ENCODE measurements around the gene MID1IP1.

Gene MID1IP1

DNA sequence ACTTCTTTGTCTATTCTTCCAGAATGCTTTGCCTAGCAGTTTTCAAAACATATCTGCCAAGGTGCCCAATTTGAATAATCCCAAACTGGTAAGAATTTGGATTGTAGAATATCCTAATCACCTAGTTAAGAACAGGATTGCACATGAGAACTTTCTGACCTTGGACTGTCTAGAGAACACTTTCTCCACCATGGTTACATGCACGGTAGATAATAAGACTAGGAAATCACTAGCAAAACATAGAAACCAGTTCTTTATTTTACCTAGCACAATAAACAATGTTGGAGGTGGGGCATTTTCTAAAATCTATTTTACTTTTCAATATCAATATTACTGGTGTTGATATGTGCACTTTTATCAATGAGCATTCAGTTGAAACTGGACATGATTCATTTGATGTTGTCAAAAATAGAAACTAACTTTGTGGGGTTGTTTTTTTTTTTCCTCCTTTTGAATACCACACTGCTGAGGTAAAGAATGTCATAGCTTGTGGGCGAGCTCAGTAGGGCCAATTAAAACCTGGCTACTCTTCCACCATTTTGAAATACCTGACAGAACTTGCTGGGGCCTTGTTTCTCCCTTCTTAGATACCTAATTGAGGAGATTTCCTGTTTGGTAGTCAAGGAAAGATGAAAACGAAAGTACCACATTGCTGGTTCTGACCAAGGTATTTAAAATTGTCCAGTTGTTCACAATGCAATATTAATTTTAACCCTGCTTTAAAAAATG, 10.4 kb downstream of the MID1IP1 start:
- Histone ChIP-seq H3K4me2 (ENCODE audit: low read length) (no peak overlapping the region), H3K9me3 (ENCODE audit: insufficient read depth, low read length) (no peaks in the 10 kb centered on the region), H3K4me1 (ENCODE audit: low read length) (no peaks in the 10 kb centered on the region)

DNA sequence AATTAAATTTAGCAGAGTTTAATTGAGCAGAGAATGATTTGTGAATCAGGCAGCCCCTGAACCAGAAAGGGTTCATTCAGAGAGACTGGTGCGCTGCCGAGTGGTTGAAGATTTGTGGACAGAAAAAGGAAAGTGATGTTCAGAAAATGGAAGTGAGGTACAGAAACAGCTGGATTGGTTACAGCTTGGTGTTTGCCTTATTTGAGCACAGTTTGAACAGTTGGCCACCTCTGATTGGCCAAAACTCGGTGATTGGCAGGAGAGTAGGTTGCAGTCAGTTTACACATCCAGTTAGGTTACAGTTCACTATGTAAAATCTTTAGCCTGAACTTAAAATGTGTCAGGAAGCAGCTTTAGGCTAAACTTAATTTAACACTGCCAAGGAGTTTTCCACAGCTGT, 14.9 kb downstream of the MID1IP1 start:
- Histone ChIP-seq H2AFZ (ENCODE audit: low read depth, low read length) (no peak overlapping the region), H3K79me2 (ENCODE audit: low read length) (no peaks in the 10 kb centered on the region), H3K36me3 (replicated peaks; ENCODE audit: low read depth, low read length) (no peaks in the 10 kb centered on the region), H3K4me1 (ENCODE audit: low read length) (no peaks in the 10 kb centered on the region), H3K4me3 (ENCODE audit: low read length) (no peak overlapping the region), H3K27ac (ENCODE audit: low read length) (no peak overlapping the region), H3K9me3 (ENCODE audit: insufficient read depth, low read length) (no peaks in the 10 kb centered on the region), H3K4me2 (ENCODE audit: low read length) (no peak overlapping the region), H4K20me1 (ENCODE audit: insufficient read depth, low read length) (no peaks in the 10 kb centered on the region), H3K27me3 (ENCODE audit: low read depth, low read length) (no peaks in the 10 kb centered on the region), H3K9ac (ENCODE audit: low read length) (no peak overlapping the region)
- TF ChIP-seq, protein P1, sequence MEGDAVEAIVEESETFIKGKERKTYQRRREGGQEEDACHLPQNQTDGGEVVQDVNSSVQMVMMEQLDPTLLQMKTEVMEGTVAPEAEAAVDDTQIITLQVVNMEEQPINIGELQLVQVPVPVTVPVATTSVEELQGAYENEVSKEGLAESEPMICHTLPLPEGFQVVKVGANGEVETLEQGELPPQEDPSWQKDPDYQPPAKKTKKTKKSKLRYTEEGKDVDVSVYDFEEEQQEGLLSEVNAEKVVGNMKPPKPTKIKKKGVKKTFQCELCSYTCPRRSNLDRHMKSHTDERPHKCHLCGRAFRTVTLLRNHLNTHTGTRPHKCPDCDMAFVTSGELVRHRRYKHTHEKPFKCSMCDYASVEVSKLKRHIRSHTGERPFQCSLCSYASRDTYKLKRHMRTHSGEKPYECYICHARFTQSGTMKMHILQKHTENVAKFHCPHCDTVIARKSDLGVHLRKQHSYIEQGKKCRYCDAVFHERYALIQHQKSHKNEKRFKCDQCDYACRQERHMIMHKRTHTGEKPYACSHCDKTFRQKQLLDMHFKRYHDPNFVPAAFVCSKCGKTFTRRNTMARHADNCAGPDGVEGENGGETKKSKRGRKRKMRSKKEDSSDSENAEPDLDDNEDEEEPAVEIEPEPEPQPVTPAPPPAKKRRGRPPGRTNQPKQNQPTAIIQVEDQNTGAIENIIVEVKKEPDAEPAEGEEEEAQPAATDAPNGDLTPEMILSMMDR (IDR thresholded peaks at IDR 0.05; ENCODE audit: low read depth, low read length): no peak

More for the DNA sequence above, 10.4 kb downstream of the MID1IP1 start:
- no peaks in the 10 kb centered on the region for H3K36me3 ChIP-seq (replicated peaks; ENCODE audit: low read depth, low read length)
- no peaks in the 10 kb centered on the region for H3K27me3 ChIP-seq (ENCODE audit: low read depth, low read length)
- H3K4me3 ChIP-seq (ENCODE audit: low read length): no peak overlapping the region
- H3K9ac ChIP-seq (ENCODE audit: low read length): no peak overlapping the region
- H2AFZ ChIP-seq (ENCODE audit: low read depth, low read length): 0 out of 2 replicates have a peak overlapping the region, but pooled peaks have one; percentile 46
- H4K20me1 ChIP-seq (ENCODE audit: insufficient read depth, low read length): no peaks in the 10 kb centered on the region
- no peak for TF ChIP-seq EZH2phosphoT487 (IDR thresholded peaks at IDR 0.05; ENCODE audit: low read depth)
- TF ChIP-seq, protein P1 (IDR thresholded peaks at IDR 0.05; ENCODE audit: low read depth, low read length): no peak
- H3K27ac ChIP-seq (ENCODE audit: low read length): no peak overlapping the region
- H3K79me2 ChIP-seq (ENCODE audit: low read length): no peaks in the 10 kb centered on the region

DNA sequence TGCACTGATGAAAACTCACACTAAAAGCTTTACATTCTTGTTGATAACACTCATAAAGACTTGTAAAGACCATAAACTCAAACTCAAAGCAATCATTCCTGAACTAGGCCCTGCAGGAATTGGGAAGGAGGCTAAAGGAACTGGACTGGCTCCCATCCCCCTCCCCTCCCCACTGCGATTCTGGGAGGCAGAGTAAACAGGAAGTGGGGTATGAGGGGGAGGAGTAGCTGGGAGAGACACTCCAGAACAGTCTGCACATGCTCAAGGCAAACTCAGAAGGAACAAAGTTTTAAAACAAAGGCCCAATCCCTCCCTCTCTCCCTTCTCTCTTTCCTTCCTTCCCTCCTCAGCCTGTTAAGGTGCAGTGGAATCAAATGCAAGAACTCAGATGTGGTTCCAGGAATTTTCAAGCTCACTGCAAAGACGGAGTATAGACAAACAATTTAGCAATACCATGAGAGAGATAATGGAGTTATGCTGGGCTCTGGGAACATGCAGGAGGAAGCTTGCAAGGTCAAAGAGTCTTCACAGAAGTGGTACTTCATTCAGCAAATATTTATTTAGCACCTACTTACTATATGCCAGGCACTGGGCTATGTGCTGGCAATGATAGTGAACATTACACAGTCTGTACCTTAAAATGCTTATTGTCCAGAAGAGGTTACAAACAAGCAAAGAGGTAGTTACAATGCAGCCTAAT, 15.9 kb downstream of the MID1IP1 start:
- Histone ChIP-seq H3K27me3 (ENCODE audit: low read depth, low read length) (no peaks in the 10 kb centered on the region), H3K4me2 (ENCODE audit: low read length) (no peak overlapping the region), H3K36me3 (replicated peaks; ENCODE audit: low read depth, low read length) (no peaks in the 10 kb centered on the region), H3K79me2 (ENCODE audit: low read length) (no peaks in the 10 kb centered on the region), H3K27ac (ENCODE audit: low read length) (no peak overlapping the region), H4K20me1 (ENCODE audit: insufficient read depth, low read length) (no peaks in the 10 kb centered on the region), H3K9ac (ENCODE audit: low read length) (no peak overlapping the region), H3K4me3 (ENCODE audit: low read length) (no peak overlapping the region), H2AFZ (ENCODE audit: low read depth, low read length) (peak overlapping the region; percentile 70; the same call in 1 of the 2 replicates), H3K4me1 (ENCODE audit: low read length) (no peaks in the 10 kb centered on the region), H3K9me3 (ENCODE audit: insufficient read depth, low read length) (no peaks in the 10 kb centered on the region)
- TF ChIP-seq EZH2phosphoT487 (IDR thresholded peaks at IDR 0.05; ENCODE audit: low read depth): no peak
- TF ChIP-seq, protein P1 (IDR thresholded peaks at IDR 0.05; ENCODE audit: low read depth, low read length): no peak

DNA sequence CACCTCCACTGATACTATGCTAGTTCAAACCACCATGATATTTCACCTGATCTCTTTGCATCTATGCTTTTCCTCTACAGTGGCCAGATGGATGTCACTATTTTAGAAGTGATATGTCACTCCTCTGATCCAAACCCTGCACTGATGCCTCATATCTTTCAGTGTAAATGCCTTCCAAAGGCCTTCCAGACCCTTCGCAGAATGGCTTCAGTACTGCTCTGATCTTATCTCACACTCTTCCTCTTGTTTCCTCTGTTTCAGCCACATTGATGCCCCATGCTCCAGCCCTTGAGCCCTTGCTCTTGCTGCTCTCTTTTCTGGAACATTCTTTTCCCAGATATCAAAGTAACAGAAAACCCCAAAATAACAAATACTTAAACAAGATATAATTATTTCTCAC, 17.9 kb downstream of the MID1IP1 start:
- Histone ChIP-seq H3K27ac (ENCODE audit: low read length) (no peak overlapping the region), H3K4me1 (ENCODE audit: low read length) (no peaks in the 10 kb centered on the region), H3K36me3 (replicated peaks; ENCODE audit: low read depth, low read length) (no peaks in the 10 kb centered on the region), H2AFZ (ENCODE audit: low read depth, low read length) (no peak overlapping the region), H3K4me2 (ENCODE audit: low read length) (no peak overlapping the region), H4K20me1 (ENCODE audit: insufficient read depth, low read length) (no peaks in the 10 kb centered on the region), H3K4me3 (ENCODE audit: low read length) (no peak overlapping the region), H3K9ac (ENCODE audit: low read length) (no peak overlapping the region), H3K9me3 (ENCODE audit: insufficient read depth, low read length) (no peaks in the 10 kb centered on the region), H3K27me3 (ENCODE audit: low read depth, low read length) (no peaks in the 10 kb centered on the region), H3K79me2 (ENCODE audit: low read length) (no peaks in the 10 kb centered on the region)
- TF ChIP-seq, protein P1 (IDR thresholded peaks at IDR 0.05; ENCODE audit: low read depth, low read length): no peak
- TF ChIP-seq EZH2phosphoT487 (IDR thresholded peaks at IDR 0.05; ENCODE audit: low read depth): no peak
